Measurements from ENCODE around the gene MMP17. TPM values are rescaled to one million over a fixed set of nuclear protein-coding genes. Genes with fewer than 3 reads are reported as not detected.

Gene MMP17
- total and polyA plus RNA-seq, 2 donors (not counting 3 experiments of a cell fraction or from before 2014, with no cell fraction given): 3.6 to 10.8 TPM

DNA sequence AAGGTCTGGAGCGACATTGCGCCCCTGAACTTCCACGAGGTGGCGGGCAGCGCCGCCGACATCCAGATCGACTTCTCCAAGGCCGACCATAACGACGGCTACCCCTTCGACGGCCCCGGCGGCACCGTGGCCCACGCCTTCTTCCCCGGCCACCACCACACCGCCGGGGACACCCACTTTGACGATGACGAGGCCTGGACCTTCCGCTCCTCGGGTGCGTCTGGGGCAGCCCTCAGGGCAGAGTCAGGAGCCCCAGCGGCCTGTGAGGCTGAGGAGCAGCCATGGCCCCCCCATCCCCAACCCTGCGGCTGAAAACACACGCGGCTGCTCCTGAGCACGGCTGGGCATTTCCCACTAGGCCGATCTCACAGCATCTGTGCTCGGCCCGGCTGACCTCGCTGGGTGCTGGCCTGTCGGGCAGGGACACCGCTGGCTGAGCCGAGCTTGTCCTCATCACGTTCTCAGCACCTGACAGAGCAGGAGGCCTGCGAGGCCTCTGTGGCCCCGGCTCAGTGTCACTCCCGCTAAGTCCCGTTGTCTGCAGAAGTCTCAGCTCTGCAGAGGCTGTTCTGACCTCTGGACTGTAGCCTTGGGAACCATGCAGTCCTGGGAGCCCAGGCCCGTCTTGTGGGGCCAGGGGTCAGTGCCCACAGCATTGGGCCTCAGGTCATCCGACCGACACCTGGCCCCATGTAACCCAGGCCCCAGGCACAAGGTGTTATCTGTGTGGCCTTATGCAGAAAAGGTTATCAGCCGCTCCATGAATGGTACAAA is 12.6 kb downstream of the MMP17 start:
- H3K9me3 ChIP-seq (replicated peaks; ENCODE audit: control insufficient read depth, insufficient read depth, low read length): no peaks in the 10 kb centered on the region
- DNase-seq (ENCODE audit: low read depth, low spot score): no peak
- no peak overlapping the region for H3K9ac ChIP-seq (replicated peaks; ENCODE audit: extremely low read depth, insufficient read depth, low read length)
- BruUV-seq (replicated peaks): no TSS peak
- no peak for FAIRE-seq
- no peak for TF ChIP-seq GATA2 (IDR thresholded peaks at IDR 0.05; ENCODE audit: insufficient read depth, insufficient read length, low read depth, low read length)
- no peak for TF ChIP-seq EZH2 (IDR thresholded peaks at IDR 0.05; ENCODE audit: borderline replicate concordance, low read depth, low read length, severe bottlenecking)
- TF ChIP-seq MYC (IDR thresholded peaks at IDR 0.05; ENCODE audit: low read depth, low read length): no peak
- TF ChIP-seq JUN (IDR thresholded peaks at IDR 0.05; ENCODE audit: borderline replicate concordance, insufficient read depth, insufficient read length, low read depth): no peak
- TF ChIP-seq, protein P1, sequence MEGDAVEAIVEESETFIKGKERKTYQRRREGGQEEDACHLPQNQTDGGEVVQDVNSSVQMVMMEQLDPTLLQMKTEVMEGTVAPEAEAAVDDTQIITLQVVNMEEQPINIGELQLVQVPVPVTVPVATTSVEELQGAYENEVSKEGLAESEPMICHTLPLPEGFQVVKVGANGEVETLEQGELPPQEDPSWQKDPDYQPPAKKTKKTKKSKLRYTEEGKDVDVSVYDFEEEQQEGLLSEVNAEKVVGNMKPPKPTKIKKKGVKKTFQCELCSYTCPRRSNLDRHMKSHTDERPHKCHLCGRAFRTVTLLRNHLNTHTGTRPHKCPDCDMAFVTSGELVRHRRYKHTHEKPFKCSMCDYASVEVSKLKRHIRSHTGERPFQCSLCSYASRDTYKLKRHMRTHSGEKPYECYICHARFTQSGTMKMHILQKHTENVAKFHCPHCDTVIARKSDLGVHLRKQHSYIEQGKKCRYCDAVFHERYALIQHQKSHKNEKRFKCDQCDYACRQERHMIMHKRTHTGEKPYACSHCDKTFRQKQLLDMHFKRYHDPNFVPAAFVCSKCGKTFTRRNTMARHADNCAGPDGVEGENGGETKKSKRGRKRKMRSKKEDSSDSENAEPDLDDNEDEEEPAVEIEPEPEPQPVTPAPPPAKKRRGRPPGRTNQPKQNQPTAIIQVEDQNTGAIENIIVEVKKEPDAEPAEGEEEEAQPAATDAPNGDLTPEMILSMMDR (IDR thresholded peaks at IDR 0.05; ENCODE audit: extremely low read depth in 1 of 2, insufficient read depth in 1 of 2, low read depth in 1 of 2, low read length in 2 of 2): no peak
- no peak for TF ChIP-seq POLR2A (IDR thresholded peaks at IDR 0.05; ENCODE audit: low read depth, low read length)
- TF ChIP-seq, protein P2, sequence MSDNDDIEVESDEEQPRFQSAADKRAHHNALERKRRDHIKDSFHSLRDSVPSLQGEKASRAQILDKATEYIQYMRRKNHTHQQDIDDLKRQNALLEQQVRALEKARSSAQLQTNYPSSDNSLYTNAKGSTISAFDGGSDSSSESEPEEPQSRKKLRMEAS (IDR thresholded peaks at IDR 0.05; ENCODE audit: insufficient read depth, insufficient read length): no peak
- TF ChIP-seq FOS (IDR thresholded peaks at IDR 0.05; ENCODE audit: borderline replicate concordance, insufficient read depth, low read length): no peak
- TF ChIP-seq POLR2AphosphoS5 (IDR thresholded peaks at IDR 0.05; ENCODE audit: insufficient read depth, low read depth, low read length): no peak
- H3K4me3 ChIP-seq (replicated peaks in 1 of 3; ENCODE audit: insufficient read depth in 1 of 3, low read depth in 1 of 3, low read length in 3 of 3): no peak overlapping the region
- no peaks in the 10 kb centered on the region for H4K20me1 ChIP-seq (replicated peaks; ENCODE audit: control insufficient read depth, extremely low read depth, insufficient read depth, low read length)
- no peaks in the 10 kb centered on the region for H3K36me3 ChIP-seq (ENCODE audit: control insufficient read depth in 2 of 2, extremely low read depth in 1 of 2, insufficient read depth in 2 of 2, low read length in 2 of 2)
- H3K79me2 ChIP-seq (ENCODE audit: control insufficient read depth, insufficient read depth, low read length): no peaks in the 10 kb centered on the region
- no peaks in the 10 kb centered on the region for H3K4me1 ChIP-seq (ENCODE audit: control insufficient read depth, extremely low read depth, insufficient read depth, low read length)
- H3K27ac ChIP-seq (ENCODE audit: insufficient read depth, low read depth, low read length): no peak overlapping the region
- ChIA-PET CTCF (interaction anchor here (0.5 kb wide), 1 partner anchor 58 kb away, joined by 3 read pairs; no protein-coding TSS in a partner anchor), POLR2A (no interaction called here)
- H3K9me1 ChIP-seq (replicated peaks; ENCODE audit: control insufficient read depth, extremely low read depth, insufficient read depth, low read length): no peaks in the 10 kb centered on the region
- no peak overlapping the region for H2AFZ ChIP-seq (ENCODE audit: low read depth, low read length)
- no peaks in the 10 kb centered on the region for H3K27me3 ChIP-seq (ENCODE audit: control insufficient read depth in 2 of 2, insufficient read depth in 2 of 2, low read length in 2 of 2)
- no peak overlapping the region for H3K4me2 ChIP-seq (ENCODE audit: insufficient read depth, low read length)
- intact Hi-C loops (cut with micrococcal nuclease): no loop called here
- dilution Hi-C loops (cut with MboI; ENCODE audit: extremely low pct_ligation_motif_present, low sequenced_read_pairs): no loop called here
